ENCODE measurements around the gene DYNLT2.

DYNLT2 gene

DNA sequence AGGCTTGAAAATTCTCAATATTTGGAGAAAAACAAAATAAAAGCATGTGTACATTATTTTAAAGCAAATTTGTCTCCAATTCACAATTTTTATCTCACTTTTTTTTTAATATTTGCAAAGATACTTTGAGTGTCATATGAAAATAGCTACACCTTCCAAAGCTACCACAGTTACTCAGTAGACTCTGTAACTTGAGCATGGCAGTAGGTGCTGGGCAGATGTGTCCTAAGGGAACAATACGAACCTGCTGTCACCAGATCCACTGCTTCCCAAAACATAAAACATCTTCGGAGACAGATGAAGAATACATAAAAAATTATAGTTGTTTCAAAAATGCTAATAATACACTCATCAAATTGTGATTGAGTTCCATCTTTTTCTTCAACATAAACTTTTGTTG, 60.1 kb downstream of the DYNLT2 start:
- H3K36me3 ChIP-seq (ENCODE audit: insufficient read depth) = no peaks in the 10 kb centered on the region; the same call in 1 of the 2 replicates
- H2AFZ ChIP-seq (ENCODE audit: low read depth) = no peak overlapping the region
- no peaks in the 10 kb centered on the region for H4K20me1 ChIP-seq (ENCODE audit: insufficient read depth)
- H3K9ac ChIP-seq = no peak overlapping the region
- H3K4me3 ChIP-seq (IDR thresholded peaks at IDR 0.05; ENCODE audit: insufficient read depth, low read depth, low read length) = no peak overlapping the region
- no peak for TF ChIP-seq CTCF (conservative IDR thresholded peaks at IDR 0.05; ENCODE audit: low read depth, low read length)
- no peaks in the 10 kb centered on the region for H3K4me1 ChIP-seq (ENCODE audit: low read depth, poor library complexity, severe bottlenecking)
- H3K79me2 ChIP-seq (ENCODE audit: insufficient read depth, low read depth) = 0 out of 2 replicates have a peak, but pooled peaks cover 8% of the 10 kb centered on the region
- no peak overlapping the region for H3K27ac ChIP-seq
- no peak overlapping the region for H3K4me2 ChIP-seq
- H3K27me3 ChIP-seq (ENCODE audit: insufficient read depth, low read depth) = no peaks in the 10 kb centered on the region

All from KMS-11 (cell line).